ENCODE data around the gene SLC7A1. TPM values are rescaled to one million over a fixed set of nuclear protein-coding genes. Genes with fewer than 3 reads are reported as not detected.

SLC7A1 gene
- total RNA-seq, 1 donor from 2014 or later: 42.4 TPM

GRCh38 chr13:29548722-29549121, 46.8 kb downstream of the SLC7A1 start:
- FAIRE-seq: no peak
- no peak overlapping the region for H3K4me3 ChIP-seq (ENCODE audit: low read depth, low read length)
- no peaks in the 10 kb centered on the region for H3K27me3 ChIP-seq (ENCODE audit: control insufficient read depth, insufficient read depth, low read length)
- H3K36me3 ChIP-seq (ENCODE audit: control insufficient read depth, insufficient read depth, low read length): peaks cover 40% of the 10 kb centered on the region
- DNase-seq (ENCODE audit: low read depth): no peak
- no peak for TF ChIP-seq CTCF (IDR thresholded peaks at IDR 0.05; ENCODE audit: insufficient read depth, low read length, severe bottlenecking)

- no peak for TF ChIP-seq CTCF (IDR thresholded peaks at IDR 0.05; ENCODE audit: insufficient read depth, low read length, severe bottlenecking)
- Histone ChIP-seq H3K4me3 (ENCODE audit: low read depth, low read length) (no peak overlapping the region), H3K27me3 (ENCODE audit: control insufficient read depth, insufficient read depth, low read length) (no peaks in the 10 kb centered on the region), H3K36me3 (ENCODE audit: control insufficient read depth, insufficient read depth, low read length) (peaks cover 29% of the 10 kb centered on the region)
- DNase-seq (ENCODE audit: low read depth): no peak
- no peak for FAIRE-seq
Measured at GRCh38 chr13:29547153-29547552, 48.3 kb downstream of the SLC7A1 start.

- TF ChIP-seq CTCF (IDR thresholded peaks at IDR 0.05; ENCODE audit: insufficient read depth, low read length, severe bottlenecking): no peak
- DNase-seq (ENCODE audit: low read depth) (no peak), FAIRE-seq (no peak)
- Histone ChIP-seq H3K4me3 (ENCODE audit: low read depth, low read length) (no peak overlapping the region), H3K27me3 (ENCODE audit: control insufficient read depth, insufficient read depth, low read length) (no peaks in the 10 kb centered on the region), H3K36me3 (ENCODE audit: control insufficient read depth, insufficient read depth, low read length) (peaks cover 27% of the 10 kb centered on the region)
Measured at GRCh38 chr13:29546662-29547061, 48.8 kb downstream of the SLC7A1 start.

- DNase-seq (ENCODE audit: low read depth) (no peak), FAIRE-seq (no peak)
- TF ChIP-seq CTCF (IDR thresholded peaks at IDR 0.05; ENCODE audit: insufficient read depth, low read length, severe bottlenecking): no peak
- Histone ChIP-seq H3K4me3 (ENCODE audit: low read depth, low read length) (no peak overlapping the region), H3K27me3 (ENCODE audit: control insufficient read depth, insufficient read depth, low read length) (no peaks in the 10 kb centered on the region), H3K36me3 (ENCODE audit: control insufficient read depth, insufficient read depth, low read length) (peaks cover 21% of the 10 kb centered on the region)
Measured at GRCh38 chr13:29545988-29546387, 49.5 kb downstream of the SLC7A1 start.

GRCh38 chr13:29543230-29544215, 52.0 kb downstream of the SLC7A1 start:
- no peak for TF ChIP-seq CTCF (IDR thresholded peaks at IDR 0.05; ENCODE audit: insufficient read depth, low read length, severe bottlenecking)
- DNase-seq (ENCODE audit: low read depth): no peak
- H3K27me3 ChIP-seq (ENCODE audit: control insufficient read depth, insufficient read depth, low read length): no peaks in the 10 kb centered on the region
- FAIRE-seq: no peak
- H3K36me3 ChIP-seq (ENCODE audit: control insufficient read depth, insufficient read depth, low read length): peaks cover 10% of the 10 kb centered on the region
- H3K4me3 ChIP-seq (ENCODE audit: low read depth, low read length): no peak overlapping the region
